K562 (cell line): ENCODE measurements around the gene CSF3. TPM values are rescaled to one million over a fixed set of nuclear protein-coding genes. Genes with fewer than 3 reads are reported as not detected.

Experiments used
- BRCA1 ChIP-seq, 2 experiments: fragments of 450-650 bp in 1 of 2; sonication (generic) in 1 of 2; formaldehyde crosslinking in 1 of 2; IDR thresholded peaks; 2 replicates each; pipeline versions ENCODE4 v1.5.0 to v1.6.1; 2017 to 2020; ENCODE audit warnings: mild to moderate bottlenecking in 1 of 2, missing genetic modification reagents in 1 of 2
- ELK3 ChIP-seq: fragments of 450-650 bp; formaldehyde crosslinking; IDR thresholded peaks from 2 replicates; pipeline ENCODE4 v1.4.0; 2020; ENCODE audit warnings: mild to moderate bottlenecking
- FOXA1 ChIP-seq: fragments of 450-650 bp; IDR thresholded peaks from 2 replicates; pipeline ENCODE4 v1.6.1; 2016; ENCODE audit warnings: mild to moderate bottlenecking, borderline replicate concordance
- FOXP1 ChIP-seq: sonication (generic); formaldehyde crosslinking; IDR thresholded peaks from 2 replicates; pipeline ENCODE4 v1.8.0; 2022; ENCODE audit warnings: mild to moderate bottlenecking, missing genetic modification reagents
- POLR2G ChIP-seq: fragments of 200-400 bp; formaldehyde crosslinking; IDR thresholded peaks from 2 replicates; pipeline ENCODE4 v1.6.1; 2017; ENCODE audit warnings: low read depth, mild to moderate bottlenecking, antibody characterized with exemption, low read length, moderate library complexity
- POLR2H ChIP-seq: IDR thresholded peaks from 2 replicates; pipeline ENCODE4 v1.6.1; 2016; ENCODE audit warnings: missing genetic modification characterization, low read depth, mild to moderate bottlenecking, control low read depth, missing compliant biosample characterization, moderate library complexity
- ZNF431 ChIP-seq: sonication (generic); formaldehyde crosslinking; IDR thresholded peaks from 2 replicates; pipeline ENCODE4 v1.8.0; 2022; ENCODE audit warnings: mild to moderate bottlenecking, missing genetic modification reagents
- polyA plus RNA-seq, 8 experiments: library from polyadenylated mRNA; depleted of rRNA in 4 of 8; stranded (reverse) in 5 of 8; unstranded in 3 of 8; fragments of >200 nt; fragmentation: Nextera tagmentation in 2 of 8; fragmentation: Illumina TruSeq in 1 of 8; extraction: Ambion mirVana in 2 of 8; extraction: Trizol in 1 of 8; gene quantifications; 2 replicates each; pipeline versions ENCODE4 v1.2.1 to v1.2.3, GENCODE V29; 2011 to 2014; ENCODE audit warnings: inconsistent platforms in 1 of 8, missing spikeins in 1 of 8
- total RNA-seq, 7 experiments: library from RNA; depleted of rRNA in 6 of 7; stranded (reverse); fragments of >200 nt in 6 of 7; fragmentation: Illumina TruSeq in 2 of 7; extraction: Trizol in 2 of 7; gene quantifications; 2 replicates each; pipeline versions ENCODE4 v1.2.1 to v1.2.3, GENCODE V29; 2011 to 2021; ENCODE audit warnings: low replicate concordance in 1 of 7
- TF ChIP-seq, protein P1 (sequence below): fragments of 450-650 bp; IDR thresholded peaks from 2 replicates; pipeline ENCODE4 v1.6.1; 2016; ENCODE audit warnings: mild to moderate bottlenecking
- TF ChIP-seq, protein P2 (sequence below), 2 experiments: fragments of 150-350 bp in 1 of 2; IDR thresholded peaks; 2 replicates each; pipeline ENCODE4 v1.6.1; 2012 to 2016; ENCODE audit warnings: low read depth in 2 of 2, low read length in 2 of 2, mild to moderate bottlenecking in 1 of 2, moderate library complexity in 1 of 2
- TF ChIP-seq, protein P3 (sequence below), 3 experiments: IDR thresholded peaks in 2 of 3; conservative IDR thresholded peaks in 1 of 3; 2 replicates each; pipeline ENCODE4 v1.5.1; 2011 to 2012; ENCODE audit warnings: low read length in 3 of 3, mild to moderate bottlenecking in 3 of 3, control low read depth in 2 of 3, improper control_type of control experiment in 1 of 3, inconsistent platforms in 1 of 3, low read depth in 1 of 3, mixed read lengths in 1 of 3, moderate library complexity in 1 of 3; ENCODE audit not compliant: insufficient read depth in 2 of 3
- TF ChIP-seq, protein P4 (sequence below): fragments of 450-650 bp; formaldehyde crosslinking; IDR thresholded peaks from 2 replicates; pipeline ENCODE4 v1.4.0; 2020; ENCODE audit warnings: mild to moderate bottlenecking, mixed read lengths
- TF ChIP-seq, protein P5 (sequence below): fragments of 150-350 bp; IDR thresholded peaks from 2 replicates; pipeline ENCODE4 v1.6.1; 2014; ENCODE audit warnings: low read depth, mild to moderate bottlenecking, low read length, borderline replicate concordance

CSF3 gene
- total and polyA plus RNA-seq, 9 of the 15 experiments (the other 6 are each of a cell fraction or from before 2014, with no cell fraction given) = 0.19 TPM; not detected in 8

DNA sequence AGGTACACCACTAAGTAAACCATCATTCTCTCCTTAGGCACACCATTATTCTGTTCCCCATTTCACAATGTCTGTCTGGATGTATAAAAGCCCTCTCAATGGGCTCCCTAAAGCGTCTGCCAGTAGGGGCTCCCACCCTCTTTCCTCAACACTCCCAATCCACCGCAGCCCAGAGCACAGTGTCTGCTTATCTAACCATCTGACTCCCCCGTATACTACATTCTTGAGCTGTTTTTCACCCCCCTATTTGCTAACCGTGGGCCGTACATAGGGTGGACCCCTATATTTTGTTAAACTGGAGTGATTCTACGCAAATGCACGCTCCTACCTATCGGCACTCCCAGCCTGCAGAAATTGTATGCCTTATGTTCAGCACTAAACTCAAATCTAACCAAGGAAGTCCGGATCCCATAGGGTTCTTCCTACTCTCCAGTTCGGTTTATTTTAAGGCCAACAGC, 35.3 kb upstream of the CSF3 start (continued):
- TF ChIP-seq, protein P1, sequence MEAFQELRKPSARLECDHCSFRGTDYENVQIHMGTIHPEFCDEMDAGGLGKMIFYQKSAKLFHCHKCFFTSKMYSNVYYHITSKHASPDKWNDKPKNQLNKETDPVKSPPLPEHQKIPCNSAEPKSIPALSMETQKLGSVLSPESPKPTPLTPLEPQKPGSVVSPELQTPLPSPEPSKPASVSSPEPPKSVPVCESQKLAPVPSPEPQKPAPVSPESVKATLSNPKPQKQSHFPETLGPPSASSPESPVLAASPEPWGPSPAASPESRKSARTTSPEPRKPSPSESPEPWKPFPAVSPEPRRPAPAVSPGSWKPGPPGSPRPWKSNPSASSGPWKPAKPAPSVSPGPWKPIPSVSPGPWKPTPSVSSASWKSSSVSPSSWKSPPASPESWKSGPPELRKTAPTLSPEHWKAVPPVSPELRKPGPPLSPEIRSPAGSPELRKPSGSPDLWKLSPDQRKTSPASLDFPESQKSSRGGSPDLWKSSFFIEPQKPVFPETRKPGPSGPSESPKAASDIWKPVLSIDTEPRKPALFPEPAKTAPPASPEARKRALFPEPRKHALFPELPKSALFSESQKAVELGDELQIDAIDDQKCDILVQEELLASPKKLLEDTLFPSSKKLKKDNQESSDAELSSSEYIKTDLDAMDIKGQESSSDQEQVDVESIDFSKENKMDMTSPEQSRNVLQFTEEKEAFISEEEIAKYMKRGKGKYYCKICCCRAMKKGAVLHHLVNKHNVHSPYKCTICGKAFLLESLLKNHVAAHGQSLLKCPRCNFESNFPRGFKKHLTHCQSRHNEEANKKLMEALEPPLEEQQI = no peak
- TF ChIP-seq, protein P2, sequence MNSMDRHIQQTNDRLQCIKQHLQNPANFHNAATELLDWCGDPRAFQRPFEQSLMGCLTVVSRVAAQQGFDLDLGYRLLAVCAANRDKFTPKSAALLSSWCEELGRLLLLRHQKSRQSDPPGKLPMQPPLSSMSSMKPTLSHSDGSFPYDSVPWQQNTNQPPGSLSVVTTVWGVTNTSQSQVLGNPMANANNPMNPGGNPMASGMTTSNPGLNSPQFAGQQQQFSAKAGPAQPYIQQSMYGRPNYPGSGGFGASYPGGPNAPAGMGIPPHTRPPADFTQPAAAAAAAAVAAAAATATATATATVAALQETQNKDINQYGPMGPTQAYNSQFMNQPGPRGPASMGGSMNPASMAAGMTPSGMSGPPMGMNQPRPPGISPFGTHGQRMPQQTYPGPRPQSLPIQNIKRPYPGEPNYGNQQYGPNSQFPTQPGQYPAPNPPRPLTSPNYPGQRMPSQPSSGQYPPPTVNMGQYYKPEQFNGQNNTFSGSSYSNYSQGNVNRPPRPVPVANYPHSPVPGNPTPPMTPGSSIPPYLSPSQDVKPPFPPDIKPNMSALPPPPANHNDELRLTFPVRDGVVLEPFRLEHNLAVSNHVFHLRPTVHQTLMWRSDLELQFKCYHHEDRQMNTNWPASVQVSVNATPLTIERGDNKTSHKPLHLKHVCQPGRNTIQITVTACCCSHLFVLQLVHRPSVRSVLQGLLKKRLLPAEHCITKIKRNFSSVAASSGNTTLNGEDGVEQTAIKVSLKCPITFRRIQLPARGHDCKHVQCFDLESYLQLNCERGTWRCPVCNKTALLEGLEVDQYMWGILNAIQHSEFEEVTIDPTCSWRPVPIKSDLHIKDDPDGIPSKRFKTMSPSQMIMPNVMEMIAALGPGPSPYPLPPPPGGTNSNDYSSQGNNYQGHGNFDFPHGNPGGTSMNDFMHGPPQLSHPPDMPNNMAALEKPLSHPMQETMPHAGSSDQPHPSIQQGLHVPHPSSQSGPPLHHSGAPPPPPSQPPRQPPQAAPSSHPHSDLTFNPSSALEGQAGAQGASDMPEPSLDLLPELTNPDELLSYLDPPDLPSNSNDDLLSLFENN (IDR thresholded peaks at IDR 0.05; ENCODE audit: low read depth in 2 of 2, low read length in 2 of 2) = no peak
- TF ChIP-seq, protein P3, sequence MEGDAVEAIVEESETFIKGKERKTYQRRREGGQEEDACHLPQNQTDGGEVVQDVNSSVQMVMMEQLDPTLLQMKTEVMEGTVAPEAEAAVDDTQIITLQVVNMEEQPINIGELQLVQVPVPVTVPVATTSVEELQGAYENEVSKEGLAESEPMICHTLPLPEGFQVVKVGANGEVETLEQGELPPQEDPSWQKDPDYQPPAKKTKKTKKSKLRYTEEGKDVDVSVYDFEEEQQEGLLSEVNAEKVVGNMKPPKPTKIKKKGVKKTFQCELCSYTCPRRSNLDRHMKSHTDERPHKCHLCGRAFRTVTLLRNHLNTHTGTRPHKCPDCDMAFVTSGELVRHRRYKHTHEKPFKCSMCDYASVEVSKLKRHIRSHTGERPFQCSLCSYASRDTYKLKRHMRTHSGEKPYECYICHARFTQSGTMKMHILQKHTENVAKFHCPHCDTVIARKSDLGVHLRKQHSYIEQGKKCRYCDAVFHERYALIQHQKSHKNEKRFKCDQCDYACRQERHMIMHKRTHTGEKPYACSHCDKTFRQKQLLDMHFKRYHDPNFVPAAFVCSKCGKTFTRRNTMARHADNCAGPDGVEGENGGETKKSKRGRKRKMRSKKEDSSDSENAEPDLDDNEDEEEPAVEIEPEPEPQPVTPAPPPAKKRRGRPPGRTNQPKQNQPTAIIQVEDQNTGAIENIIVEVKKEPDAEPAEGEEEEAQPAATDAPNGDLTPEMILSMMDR (IDR thresholded peaks at IDR 0.05 in 2 of 3, conservative IDR thresholded peaks at IDR 0.05 in 1 of 3; ENCODE audit: insufficient read depth in 2 of 3, low read depth in 1 of 3, low read length in 3 of 3) = peak; percentile 14 to 57 (median 51); a peak in 4 of 6 replicates
- TF ChIP-seq POLR2G (no peak), BRCA1 (IDR thresholded peaks at IDR 0.05) (no peak), BRCA1 (CRISPR knock-in tag; IDR thresholded peaks at IDR 0.05) (no peak), POLR2H (tag) (peak; percentile 79), FOXP1 (CRISPR knock-in tag) (no peak), FOXA1 (no peak), ELK3 (no peak), ZNF431 (CRISPR knock-in tag) (no peak)
- TF ChIP-seq, protein P4, sequence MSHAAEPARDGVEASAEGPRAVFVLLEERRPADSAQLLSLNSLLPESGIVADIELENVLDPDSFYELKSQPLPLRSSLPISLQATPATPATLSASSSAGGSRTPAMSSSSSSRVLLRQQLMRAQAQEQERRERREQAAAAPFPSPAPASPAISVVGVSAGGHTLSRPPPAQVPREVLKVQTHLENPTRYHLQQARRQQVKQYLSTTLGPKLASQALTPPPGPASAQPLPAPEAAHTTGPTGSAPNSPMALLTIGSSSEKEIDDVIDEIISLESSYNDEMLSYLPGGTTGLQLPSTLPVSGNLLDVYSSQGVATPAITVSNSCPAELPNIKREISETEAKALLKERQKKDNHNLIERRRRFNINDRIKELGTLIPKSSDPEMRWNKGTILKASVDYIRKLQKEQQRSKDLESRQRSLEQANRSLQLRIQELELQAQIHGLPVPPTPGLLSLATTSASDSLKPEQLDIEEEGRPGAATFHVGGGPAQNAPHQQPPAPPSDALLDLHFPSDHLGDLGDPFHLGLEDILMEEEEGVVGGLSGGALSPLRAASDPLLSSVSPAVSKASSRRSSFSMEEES (CRISPR knock-in tag) = no peak
- TF ChIP-seq, protein P5, sequence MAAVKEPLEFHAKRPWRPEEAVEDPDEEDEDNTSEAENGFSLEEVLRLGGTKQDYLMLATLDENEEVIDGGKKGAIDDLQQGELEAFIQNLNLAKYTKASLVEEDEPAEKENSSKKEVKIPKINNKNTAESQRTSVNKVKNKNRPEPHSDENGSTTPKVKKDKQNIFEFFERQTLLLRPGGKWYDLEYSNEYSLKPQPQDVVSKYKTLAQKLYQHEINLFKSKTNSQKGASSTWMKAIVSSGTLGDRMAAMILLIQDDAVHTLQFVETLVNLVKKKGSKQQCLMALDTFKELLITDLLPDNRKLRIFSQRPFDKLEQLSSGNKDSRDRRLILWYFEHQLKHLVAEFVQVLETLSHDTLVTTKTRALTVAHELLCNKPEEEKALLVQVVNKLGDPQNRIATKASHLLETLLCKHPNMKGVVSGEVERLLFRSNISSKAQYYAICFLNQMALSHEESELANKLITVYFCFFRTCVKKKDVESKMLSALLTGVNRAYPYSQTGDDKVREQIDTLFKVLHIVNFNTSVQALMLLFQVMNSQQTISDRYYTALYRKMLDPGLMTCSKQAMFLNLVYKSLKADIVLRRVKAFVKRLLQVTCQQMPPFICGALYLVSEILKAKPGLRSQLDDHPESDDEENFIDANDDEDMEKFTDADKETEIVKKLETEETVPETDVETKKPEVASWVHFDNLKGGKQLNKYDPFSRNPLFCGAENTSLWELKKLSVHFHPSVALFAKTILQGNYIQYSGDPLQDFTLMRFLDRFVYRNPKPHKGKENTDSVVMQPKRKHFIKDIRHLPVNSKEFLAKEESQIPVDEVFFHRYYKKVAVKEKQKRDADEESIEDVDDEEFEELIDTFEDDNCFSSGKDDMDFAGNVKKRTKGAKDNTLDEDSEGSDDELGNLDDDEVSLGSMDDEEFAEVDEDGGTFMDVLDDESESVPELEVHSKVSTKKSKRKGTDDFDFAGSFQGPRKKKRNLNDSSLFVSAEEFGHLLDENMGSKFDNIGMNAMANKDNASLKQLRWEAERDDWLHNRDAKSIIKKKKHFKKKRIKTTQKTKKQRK = no peak
